NK-92 treated with Interleukin-12 subunit alpha and Interleukin-12 subunit beta, amount 100 ng/mL, for 24 hours (cell line): ENCODE results near the gene INSIG1.
A peak's percentile ranks its signal among the peaks of the same experiment; 100 is the strongest.

Experiments used
- DNase-seq: peaks from one replicate; lab custom pipeline; 2025; lab: John Stamatoyannopoulos, UW

Gene INSIG1

DNA sequence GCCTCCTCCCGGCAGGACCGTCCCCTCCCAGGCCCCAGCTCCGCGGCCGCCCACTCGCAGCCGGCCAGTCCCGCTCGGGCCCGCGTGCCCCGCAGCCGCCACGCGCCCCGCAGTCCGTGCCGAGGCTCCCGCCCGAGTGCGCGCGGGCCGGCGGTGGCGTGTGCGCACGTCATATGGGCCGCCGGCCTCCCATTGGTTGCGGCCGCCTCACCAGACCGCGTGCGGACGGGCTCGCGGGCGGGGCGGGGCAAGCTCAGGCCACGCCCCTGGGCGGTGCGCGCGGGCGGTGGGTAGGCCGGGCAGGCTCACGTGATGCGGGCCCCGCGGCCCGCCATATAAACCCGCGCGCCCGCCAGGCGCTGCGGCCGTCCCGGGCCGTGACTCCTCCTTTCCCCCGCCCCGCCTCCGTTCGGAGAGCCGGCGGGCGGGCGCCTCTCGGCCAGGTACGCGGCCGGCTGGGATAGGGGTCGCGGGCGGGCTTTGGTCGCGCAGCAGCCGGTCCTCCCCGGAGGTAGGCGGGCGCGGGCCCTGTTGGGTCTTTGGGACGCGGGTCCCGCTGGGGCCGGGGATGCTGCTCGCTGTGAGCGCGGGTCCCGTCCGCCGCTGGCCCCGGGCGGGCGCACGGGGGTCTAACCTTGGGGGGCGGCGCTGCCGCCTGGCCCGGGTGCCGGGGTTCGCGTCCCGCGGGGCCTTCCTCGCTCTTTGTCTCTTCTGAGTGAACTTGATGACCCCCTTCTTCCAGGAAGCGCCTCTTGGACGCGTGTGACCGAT, at the start of gene INSIG1:
INSIG1 (plus strand) TSS at position 362 of the 771 bp plus-strand sequence; CDS start at position 770, 408 bp downstream.
- DNase-seq, result peak; percentile 88

DNA sequence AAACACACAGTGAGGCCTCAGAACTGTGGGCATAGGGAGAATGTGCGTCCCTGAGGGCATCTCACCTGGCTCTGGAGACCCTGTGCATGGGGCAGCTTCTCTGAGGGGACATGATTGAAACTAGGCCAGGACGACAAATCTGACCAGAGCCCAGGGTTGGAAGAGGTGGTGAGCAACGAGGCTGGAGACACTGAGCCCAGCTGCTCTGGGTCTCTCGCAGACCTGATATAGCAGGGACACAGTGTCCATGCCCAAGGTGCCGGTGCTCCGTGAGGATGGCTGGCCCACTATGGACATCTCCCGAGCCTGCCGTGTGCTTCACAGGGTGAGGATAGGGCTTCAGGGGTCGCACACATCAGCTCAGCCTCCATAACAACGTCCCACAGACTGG, 49.3 kb upstream of the INSIG1 start:
- no peak for DNase-seq

DNA sequence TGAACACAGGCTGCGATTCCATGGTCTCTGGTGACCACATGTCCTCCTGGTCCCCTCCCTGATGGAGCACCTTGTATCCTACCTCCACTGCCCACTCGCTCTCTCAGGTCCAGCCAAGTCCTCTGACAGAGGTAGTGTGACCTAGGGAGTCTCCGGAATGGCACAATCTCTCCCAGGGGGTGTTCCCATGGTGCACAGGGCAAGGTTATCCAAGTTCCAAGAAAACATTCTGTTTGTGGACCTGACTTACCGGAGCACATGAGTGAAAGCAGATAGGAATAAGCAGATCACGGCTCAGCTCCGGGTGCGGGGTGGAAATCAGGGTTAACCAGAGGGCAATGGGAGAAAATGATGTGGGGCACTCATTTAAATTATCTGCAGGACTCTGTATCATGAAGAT, 45.8 kb upstream of the INSIG1 start:
- DNase-seq, result no peak

DNA sequence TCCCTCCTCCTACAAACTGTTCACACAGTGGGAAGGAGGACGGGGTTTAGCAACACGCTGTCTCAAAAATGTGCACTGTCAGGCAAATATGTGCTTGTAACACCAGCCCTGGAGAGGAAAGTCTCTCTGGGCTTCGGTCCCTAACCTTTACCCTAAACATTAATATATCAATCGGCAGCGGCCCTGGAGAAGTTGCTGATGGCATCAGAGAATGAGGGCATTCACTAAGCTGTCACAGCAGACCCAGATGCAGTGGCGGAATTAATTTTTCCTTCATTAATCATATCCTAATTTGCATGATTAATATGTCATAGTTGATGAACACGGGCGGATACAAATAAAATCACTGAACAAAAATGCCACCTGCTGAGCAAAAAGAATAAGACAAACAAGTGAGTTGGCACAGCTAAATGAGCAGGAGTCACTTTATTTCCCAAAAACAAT, 45.2 kb upstream of the INSIG1 start:
- no peak for DNase-seq

DNA sequence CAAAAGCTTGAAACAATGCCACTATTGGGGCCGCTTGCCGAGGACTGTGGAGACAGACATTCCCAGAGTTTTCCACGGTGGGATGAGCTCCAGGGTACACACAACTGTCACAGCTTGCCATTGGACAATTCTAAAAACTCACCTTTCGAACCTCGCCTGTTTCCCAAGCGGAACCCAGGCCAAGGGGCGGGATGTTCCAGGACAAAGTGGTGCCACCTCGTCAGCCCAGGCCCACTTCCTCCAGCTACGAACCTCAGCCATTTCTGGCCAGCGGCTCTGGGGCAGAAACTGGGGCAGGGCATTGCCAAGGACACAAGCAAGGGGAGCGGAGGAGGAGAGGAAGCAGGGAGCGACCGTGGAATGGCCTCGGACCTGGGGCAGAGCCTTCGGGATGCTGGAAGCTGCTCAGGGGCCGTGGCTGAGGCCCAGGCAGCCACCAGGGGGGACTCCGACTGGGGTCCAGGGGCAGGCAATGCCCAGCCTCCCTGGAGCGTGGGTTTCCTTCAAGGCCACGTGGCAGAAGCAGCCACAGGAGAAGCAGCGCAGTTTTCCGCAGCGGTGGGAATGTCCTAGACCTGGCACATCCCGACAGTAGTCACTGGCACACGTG, 44.7 kb upstream of the INSIG1 start:
- DNase-seq, result no peak

DNA sequence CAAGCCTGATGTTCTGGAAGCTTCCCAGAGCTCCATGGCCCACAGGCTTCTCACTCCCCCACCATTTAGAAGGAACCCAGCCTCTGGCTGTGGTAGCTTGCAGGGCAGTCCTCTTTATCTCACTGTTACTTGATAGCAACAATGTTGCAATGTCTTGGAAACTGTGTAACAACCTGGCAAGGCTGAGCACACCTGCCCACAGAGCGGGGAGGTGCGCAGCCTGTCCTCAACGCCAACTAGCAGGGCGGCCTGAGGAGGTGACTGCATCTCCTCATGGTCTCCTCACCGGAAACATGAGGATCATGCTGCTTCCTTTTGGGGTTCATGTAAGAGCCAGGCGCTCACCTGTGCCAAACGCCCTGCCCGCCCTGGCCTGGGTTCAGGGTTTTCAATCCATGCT, 43.7 kb upstream of the INSIG1 start:
- no peak for DNase-seq

DNA sequence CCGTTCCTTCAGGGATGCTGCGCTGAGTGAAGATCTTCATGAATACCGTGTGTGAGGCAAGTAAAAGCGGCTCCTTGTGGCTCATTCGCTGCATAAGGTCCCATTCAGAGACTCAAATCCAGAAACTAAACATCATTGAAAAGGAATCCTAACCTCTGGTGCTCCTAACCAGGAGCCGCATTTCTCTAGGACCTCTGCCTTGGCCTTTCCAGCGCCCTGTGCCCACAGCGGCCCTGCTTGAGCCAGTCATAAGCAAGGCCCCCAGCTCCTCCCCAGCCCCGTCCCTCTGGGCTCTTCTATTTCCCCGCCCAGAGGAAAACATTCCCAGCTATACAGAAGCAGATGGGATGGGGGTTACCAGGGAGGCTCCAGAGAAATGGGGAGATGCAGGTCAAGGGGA, 42.6 kb upstream of the INSIG1 start:
- no peak for DNase-seq

DNA sequence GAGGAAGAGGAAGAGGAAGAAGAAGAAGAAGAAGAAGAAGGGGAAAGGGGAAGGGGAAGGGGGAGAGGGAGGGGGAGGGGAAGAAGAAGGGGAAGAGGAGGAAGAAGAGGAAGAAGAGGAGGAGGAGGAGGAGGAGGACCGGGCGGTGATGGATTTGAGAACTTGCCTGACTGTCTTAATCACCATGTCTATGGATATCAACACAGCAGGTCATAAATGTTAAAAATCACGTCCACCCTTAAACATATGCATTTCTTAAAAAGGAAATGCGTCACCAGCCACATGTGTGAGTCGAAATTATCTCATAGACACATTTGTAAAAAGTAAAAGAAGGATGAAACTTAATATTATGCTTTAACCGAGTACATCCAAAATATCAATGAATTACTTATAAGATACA, 42.1 kb upstream of the INSIG1 start:
- DNase-seq, result no peak

DNA sequence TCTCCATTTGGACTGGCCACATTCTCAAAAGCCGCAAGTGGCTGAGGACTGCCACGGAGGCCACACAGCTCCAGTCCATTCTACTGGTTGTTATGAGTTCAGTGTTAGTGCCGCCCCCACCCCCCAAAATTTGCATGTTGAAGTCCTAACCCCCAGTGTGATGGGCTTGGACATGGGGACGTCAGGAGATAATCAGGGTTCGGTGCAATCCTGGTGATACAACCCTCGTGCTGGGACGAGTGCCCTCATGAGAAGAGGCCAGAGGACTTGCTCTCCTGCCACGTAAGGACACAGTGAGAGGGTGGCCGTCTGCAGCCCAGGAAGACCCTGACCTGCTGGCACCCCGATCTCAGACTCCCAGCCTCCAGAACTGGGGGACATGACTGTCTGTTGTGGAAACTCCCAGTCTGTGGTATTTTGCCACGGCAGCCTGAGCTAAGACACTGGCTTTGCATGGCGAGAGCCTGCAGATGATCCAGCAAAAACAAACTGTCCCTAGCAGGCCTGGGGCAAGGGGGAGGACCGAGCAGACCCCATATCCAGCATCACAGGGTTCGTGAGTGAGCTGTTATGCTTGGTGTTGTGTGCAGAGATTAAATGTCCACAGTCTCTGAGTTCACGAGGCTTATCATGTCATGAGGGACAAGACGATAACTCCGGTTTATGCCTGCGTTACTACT, 41.5 kb upstream of the INSIG1 start:
- no peak for DNase-seq

DNA sequence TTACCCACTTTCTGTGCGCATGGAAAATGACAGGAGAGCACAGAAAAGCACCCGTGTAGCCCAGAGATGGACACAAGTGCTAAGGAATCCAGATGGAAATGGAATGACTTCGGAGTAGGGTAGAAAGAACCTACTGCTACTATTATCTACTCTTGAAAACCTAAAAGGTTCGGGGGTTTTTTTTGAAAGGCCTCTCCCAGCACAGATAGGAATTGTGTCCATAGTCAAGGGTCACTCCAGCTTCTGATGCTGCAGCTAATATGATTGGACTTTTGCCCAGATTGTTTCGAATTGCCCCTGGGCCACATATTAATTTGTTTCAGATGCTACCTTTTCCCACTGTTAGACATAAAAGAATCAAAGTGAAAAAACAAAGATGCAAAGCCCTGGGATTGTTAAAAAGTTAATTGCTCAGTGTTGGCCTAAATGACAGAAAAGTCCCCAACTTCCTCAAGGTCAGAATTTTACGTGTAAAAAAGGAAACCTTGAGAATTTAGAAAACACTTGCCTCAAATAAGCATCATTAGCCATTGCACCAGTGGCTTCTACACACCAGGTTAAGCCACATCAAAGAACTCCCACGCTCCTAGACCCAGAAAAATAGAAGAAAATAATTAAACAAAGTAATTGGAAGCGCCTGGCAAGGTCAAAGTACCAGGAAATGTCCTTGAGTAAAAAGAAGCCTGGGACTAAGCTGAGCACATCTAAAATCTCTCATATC, 40.8 kb upstream of the INSIG1 start:
- DNase-seq, result no peak

DNA sequence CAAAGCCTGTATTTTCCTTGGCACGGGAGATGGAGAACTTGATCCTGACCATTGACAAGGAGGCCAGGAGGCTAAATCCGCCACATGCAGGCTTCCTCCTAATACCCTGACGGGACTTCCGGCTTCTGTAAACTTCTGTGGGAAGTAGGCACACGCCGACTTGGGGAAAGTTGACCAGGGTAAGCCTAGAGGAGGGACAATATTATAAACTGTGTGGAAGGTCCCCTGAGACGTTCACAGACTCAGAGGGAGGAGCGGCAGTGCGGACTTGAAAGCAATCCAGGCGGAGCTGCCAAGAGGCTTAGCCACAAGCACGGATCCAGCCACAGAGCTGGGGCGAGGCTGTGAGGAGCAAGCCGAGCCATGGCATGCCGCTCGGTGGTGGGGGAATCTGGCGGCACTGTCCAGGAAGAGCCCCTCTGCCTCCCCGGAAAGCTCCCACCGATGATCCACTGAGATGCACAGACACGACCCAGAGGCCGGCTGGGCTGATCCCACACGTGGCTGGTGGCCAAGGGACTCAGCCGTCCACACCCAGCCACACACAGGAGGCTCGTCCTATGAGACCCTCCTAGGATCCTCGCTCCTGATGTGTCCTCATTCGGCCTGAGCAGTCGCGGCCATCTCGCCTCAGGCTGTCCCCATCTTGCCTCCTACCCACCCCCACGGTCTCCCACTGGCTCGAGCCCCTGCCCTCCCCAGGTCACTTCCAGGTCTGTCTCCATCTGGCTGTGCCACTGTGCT, 40.0 kb upstream of the INSIG1 start:
- no peak for DNase-seq

DNA sequence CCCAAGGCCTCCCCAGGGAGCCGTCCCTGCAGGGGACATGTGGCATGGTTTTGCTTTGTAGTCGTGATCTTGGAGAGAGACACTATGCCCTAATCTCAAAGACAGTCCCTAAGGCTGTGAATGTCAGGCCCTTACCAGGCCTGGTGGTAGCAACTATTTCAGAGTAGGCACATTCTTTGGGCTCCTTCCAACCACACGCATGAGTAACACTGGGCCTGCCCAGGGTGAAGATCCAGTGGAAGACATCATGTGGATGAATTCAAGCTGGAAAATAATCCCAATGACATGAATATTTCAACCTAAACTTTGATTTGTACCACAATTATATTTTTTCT, 39.5 kb upstream of the INSIG1 start:
- DNase-seq, result no peak

DNA sequence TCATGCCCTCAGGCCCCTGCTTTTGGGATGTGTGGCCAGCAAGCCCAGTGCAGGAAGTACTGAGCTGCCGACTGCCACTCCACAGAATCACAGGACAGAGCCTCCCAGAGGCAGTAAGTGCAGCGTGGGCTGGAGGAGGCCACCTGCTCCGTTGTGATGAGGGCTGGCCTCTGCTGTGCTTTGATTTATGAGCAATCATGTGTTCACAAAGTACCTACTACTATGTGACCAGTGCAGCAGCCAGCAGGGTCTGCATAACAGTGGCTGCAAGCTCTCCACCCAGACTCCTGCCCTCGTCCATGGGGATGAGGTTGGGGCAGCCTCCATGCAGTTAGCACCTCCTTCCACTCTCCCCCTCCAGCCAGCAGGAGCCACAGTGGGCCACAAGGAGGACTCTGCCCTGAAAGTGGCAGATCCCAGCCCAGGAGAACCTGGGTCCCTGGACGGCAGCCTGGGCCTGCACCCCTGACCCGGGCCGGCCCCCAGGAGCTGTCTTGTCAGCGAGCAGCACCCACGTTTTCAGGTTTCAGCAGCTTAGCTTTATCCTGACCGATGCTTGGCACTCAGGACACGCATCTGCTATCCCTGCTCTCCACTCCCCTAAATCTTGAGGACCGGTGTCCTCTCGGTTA, 37.7 kb upstream of the INSIG1 start:
- DNase-seq, result no peak

DNA sequence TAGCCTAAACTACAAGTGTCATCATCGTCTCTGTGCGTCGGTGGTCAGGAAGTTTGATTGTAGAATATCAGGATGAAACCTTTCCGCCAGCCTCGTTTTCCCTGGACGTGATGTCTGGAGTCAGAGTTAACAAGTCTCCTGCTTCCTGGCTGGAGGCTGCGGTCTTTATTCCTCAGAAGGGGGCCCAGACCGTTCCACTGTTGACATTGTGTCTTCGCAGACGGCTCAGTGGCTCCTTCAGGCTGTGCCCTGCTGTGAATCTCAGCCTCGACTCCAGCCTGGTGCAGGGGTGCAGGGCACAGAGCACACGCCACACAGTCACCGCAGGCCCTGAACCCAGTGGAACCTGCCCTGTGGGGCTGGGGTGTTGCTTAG, 37.2 kb upstream of the INSIG1 start:
- DNase-seq, result no peak

DNA sequence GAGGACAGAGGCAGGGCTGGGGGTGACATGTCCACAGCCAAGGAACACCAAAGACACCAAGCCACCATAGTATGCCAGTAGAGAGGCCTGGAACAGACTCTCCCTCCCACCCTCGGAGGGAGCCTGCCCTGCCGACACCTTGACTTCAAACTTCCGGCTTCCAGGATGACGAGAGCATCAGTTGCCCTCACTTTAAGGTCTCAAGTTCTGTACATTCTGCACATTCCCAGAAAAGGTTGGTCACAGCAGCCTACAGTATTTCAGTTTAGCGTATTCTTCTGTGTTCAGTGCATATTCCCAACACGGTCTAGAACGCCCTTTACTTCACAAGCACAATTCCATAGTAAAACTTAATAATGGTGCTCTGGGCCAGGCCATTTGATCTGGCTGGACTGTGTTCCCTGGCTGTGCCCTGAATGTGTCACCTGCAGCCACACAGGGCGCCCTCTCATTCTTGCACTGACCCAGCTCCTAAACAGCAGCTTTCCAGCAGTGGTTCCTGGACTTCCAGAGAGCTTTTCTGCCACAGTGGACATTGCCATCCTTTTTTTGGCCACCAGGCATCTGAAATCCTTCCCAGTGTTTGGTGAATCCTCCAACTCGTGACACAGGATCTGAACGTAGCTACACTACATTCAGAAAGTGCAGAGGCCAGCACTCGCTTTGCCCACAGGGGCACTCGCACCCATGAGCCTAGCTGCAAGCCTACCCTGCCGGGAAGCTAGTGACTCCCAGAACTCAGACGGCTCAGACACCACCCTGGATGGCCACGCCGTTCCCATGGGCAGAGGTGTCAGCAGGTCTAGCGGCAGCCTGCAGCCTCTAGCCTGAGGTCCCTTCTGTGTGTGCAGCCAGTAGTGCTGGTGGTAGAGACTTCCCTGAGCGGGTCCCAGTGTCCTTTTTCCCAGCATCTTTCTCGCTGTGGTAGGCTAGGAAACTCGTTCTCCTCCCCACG, 36.4 kb upstream of the INSIG1 start:
- DNase-seq, result no peak

DNA sequence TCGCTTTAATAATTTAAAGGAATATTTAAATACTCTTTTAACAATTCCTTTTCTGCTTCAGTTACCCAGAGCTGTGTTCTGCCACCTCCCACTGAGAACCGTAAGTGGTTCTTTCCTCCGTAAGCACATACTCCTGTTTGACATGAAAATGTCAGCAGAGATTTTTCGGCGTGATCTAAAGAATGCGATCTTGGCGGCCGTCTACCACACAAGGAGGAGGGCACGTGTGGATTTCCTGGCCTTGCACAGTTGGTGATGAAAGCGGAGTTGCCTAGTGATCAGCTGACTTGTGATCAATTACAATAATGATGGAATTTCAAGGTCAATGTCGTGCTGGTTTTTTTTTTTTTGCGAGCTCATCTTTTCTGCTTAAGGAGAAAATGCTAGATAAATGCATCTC, 35.6 kb upstream of the INSIG1 start:
- no peak for DNase-seq

DNA sequence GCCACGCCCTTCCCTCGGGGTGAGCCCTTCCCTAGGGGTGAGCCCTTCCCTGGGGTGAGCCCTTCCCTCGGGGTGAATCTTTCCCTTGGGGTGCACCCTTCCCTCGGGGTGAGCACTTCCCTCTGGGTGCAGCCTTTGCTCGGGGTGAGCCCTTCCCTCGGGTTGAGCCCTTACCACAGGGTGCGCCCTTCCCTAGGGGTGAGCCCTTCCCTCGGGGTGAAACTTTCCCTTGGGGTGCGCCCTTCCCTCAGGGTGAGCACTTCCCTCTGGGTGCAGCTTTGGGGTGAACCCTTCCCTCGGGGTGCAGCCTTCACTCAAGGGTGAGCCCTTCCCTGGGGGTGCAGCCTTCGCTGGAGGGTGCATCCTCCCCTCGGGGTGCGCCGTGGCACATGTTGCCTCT, 34.6 kb upstream of the INSIG1 start:
- no peak for DNase-seq

DNA sequence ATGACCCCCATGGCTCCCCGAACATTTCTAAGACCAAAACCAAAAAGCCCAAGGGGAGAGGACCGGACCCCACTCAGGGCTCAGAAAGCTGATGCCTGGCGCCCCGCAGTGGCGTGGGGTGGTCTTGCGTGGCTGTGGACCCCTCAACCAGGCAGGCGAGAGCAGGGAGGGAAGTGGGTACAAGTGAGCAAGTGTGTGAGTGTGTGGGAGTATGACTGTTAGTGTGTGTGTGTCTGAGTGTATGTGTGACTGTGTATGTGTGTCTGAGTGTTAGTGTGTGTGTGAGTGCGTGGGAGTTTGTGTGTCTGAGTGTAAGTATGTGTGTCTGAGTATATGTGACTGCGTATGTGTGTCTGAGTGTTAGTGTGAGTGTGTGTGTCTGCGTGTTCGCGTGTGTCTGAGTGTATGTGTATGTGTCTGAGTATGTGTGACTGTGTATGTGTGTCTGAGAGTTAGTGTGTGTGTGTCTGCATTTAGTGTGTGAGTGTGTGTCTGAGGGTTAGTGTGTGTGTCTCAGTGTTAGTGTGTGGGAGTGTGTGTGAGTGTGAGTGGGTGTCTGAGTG, 34.0 kb upstream of the INSIG1 start:
- no peak for DNase-seq

DNA sequence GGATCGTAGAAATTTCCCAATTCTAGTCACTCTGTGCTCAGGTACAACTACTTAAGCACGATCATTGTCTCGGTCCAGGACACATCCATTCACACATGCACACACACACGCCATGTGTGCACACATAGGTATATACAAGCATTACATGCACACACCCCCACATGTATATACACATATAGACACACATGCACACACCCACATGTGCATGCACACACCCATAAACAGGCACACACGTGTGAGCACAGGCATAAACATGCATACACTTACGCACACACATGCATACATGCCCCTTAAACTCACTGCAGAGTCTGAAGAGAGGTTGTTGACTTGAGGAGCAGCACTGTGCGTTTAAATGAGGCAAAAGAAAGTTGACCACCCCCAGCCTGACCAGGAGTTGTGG, 32.5 kb upstream of the INSIG1 start:
- DNase-seq, result no peak

DNA sequence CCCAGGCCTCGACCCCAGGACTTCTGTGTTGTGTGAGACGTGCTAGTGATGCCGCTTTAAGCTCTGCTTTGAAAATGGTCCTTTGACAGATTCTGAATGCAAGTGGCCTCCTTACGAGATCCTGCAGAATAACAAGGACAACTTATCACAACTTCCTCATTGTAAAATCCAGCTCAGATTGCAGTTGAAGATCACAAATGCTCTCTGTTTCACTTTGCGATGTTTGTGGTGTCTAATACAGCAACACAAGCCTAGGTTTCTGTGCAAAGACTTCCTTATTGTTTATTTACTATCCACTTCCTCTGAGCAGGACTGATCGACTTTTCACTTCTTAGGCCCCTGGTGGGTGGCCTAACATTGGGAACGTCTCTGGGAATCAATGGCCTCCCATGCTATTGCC, 31.7 kb upstream of the INSIG1 start:
- DNase-seq, result no peak
